Liver (tissue), 9 donors: ENCODE measurements around the gene BHLHA15. TPM values are rescaled to one million over a fixed set of nuclear protein-coding genes. Genes with fewer than 3 reads are reported as not detected.
A peak's percentile ranks its signal among the peaks of the same experiment; 100 is the strongest.

Experiments used
- DNase-seq: peaks from one replicate; pipeline ENCODE4 v3.0.0-alpha.2; 2017; ENCODE audit warnings: low spot score
- H3K27ac ChIP-seq, 2 donors: one replicate each; pipeline ENCODE4 v1.7.0; 2013; ENCODE audit warnings: inconsistent platforms in 2 of 2, low read length in 2 of 2, control low read depth in 1 of 2, low read depth in 1 of 2, mild to moderate bottlenecking in 1 of 2
- H3K27me3 ChIP-seq, 4 donors: one replicate each; pipeline versions ENCODE4 v1.6.1 to v1.7.0; 2013; ENCODE audit warnings: low read length in 3 of 4, inconsistent platforms in 1 of 4, mild to moderate bottlenecking in 1 of 4, moderate library complexity in 1 of 4; ENCODE audit not compliant: control insufficient read depth in 4 of 4, insufficient read depth in 4 of 4
- H3K36me3 ChIP-seq, 4 donors: one replicate each; pipeline versions ENCODE4 v1.6.1 to v1.7.0; 2013; ENCODE audit warnings: low read length in 3 of 4, mild to moderate bottlenecking in 3 of 4, low read depth in 1 of 4, moderate library complexity in 1 of 4; ENCODE audit not compliant: control insufficient read depth in 4 of 4, insufficient read depth in 3 of 4
- H3K4me1 ChIP-seq, 4 donors: one replicate each; pipeline versions ENCODE4 v1.6.1 to v1.7.0; 2013; ENCODE audit warnings: low read length in 3 of 4, mild to moderate bottlenecking in 3 of 4, moderate library complexity in 1 of 4; ENCODE audit not compliant: control insufficient read depth in 4 of 4, insufficient read depth in 4 of 4
- H3K4me3 ChIP-seq, 3 donors: one replicate each; pipeline versions ENCODE4 v1.6.1 to v1.7.0; 2013; ENCODE audit warnings: low read length in 3 of 3, control low read depth in 1 of 3, low read depth in 1 of 3, mild to moderate bottlenecking in 1 of 3
- H3K9ac ChIP-seq, 2 donors: one replicate each; pipeline ENCODE4 v1.7.0; 2013; ENCODE audit warnings: low read length in 2 of 2, mild to moderate bottlenecking in 2 of 2, moderate library complexity in 2 of 2, control low read depth in 1 of 2, low read depth in 1 of 2
- H3K9me3 ChIP-seq, 4 donors: one replicate each; pipeline versions ENCODE4 v1.6.1 to v1.7.0; 2013; ENCODE audit warnings: low read length in 3 of 4; ENCODE audit not compliant: control insufficient read depth in 4 of 4
- ATF3 ChIP-seq: IDR thresholded peaks from 2 replicates; pipeline ENCODE4 v1.6.1; 2016; ENCODE audit warnings: antibody characterized with exemption
- EGR1 ChIP-seq, 2 donors: IDR thresholded peaks; 2 replicates each; pipeline ENCODE4 v1.6.1; 2016 to 2018; ENCODE audit warnings: antibody characterized with exemption in 2 of 2, low read depth in 2 of 2
- FOXA1 ChIP-seq: IDR thresholded peaks from 2 replicates; pipeline ENCODE4 v1.6.1; 2016; ENCODE audit warnings: antibody characterized with exemption
- FOXA2 ChIP-seq: IDR thresholded peaks from 2 replicates; pipeline ENCODE4 v1.6.1; 2016; ENCODE audit warnings: antibody characterized with exemption
- GABPA ChIP-seq, 2 donors: IDR thresholded peaks in 1 of 2; conservative IDR thresholded peaks in 1 of 2; 2 replicates each; pipeline ENCODE4 v1.6.1; 2016; ENCODE audit warnings: antibody characterized with exemption in 2 of 2, mild to moderate bottlenecking in 1 of 2, moderate library complexity in 1 of 2
- HNF4A ChIP-seq, 2 donors: conservative IDR thresholded peaks; 2 replicates each; pipeline ENCODE4 v1.6.1; 2016; ENCODE audit warnings: antibody characterized with exemption in 2 of 2, mild to moderate bottlenecking in 2 of 2
- HNF4G ChIP-seq: IDR thresholded peaks from 2 replicates; pipeline ENCODE4 v1.6.1; 2016; ENCODE audit warnings: antibody characterized with exemption
- JUND ChIP-seq, 2 donors: IDR thresholded peaks; 2 replicates each; pipeline ENCODE4 v1.6.1; 2016; ENCODE audit warnings: antibody characterized with exemption in 2 of 2
- MAX ChIP-seq: IDR thresholded peaks from 2 replicates; pipeline ENCODE4 v1.6.1; 2016; ENCODE audit warnings: antibody characterized with exemption
- NR2F2 ChIP-seq: IDR thresholded peaks from 2 replicates; pipeline ENCODE4 v1.6.1; 2016; ENCODE audit warnings: antibody characterized with exemption
- RAD21 ChIP-seq, 2 donors: IDR thresholded peaks; 2 replicates each; pipeline ENCODE4 v1.6.1; 2016; ENCODE audit warnings: antibody characterized with exemption in 2 of 2, mild to moderate bottlenecking in 2 of 2
- REST ChIP-seq: IDR thresholded peaks from 2 replicates; pipeline ENCODE4 v1.6.1; 2016; ENCODE audit warnings: antibody characterized with exemption, mild to moderate bottlenecking
- RXRA ChIP-seq, 2 donors: IDR thresholded peaks; 2 replicates each; pipeline ENCODE4 v1.6.1; 2017 to 2018; ENCODE audit warnings: antibody characterized with exemption in 2 of 2, mild to moderate bottlenecking in 1 of 2
- SP1 ChIP-seq: IDR thresholded peaks from 2 replicates; pipeline ENCODE4 v1.6.1; 2018; ENCODE audit warnings: antibody characterized with exemption, mild to moderate bottlenecking
- TAF1 ChIP-seq: conservative IDR thresholded peaks from 2 replicates; pipeline ENCODE4 v1.6.1; 2016; ENCODE audit warnings: antibody characterized with exemption, mild to moderate bottlenecking
- YY1 ChIP-seq: IDR thresholded peaks from 2 replicates; pipeline ENCODE4 v1.6.1; 2016; ENCODE audit warnings: antibody characterized with exemption, mild to moderate bottlenecking
- ZBTB33 ChIP-seq: IDR thresholded peaks from 2 replicates; pipeline ENCODE4 v1.6.1; 2016; ENCODE audit warnings: antibody characterized with exemption
- WGBS: extraction: QIAGEN DNeasy Blood & Tissue Kit; methylation state at CpG from one replicate; pipeline ENCODE4 v1.1.7; 2013; 5-methylcytosine and 5-hydroxymethylcytosine counted together
- polyA plus RNA-seq, 2 donors: library from polyadenylated mRNA; stranded (reverse) in 1 of 2; unstranded in 1 of 2; fragments of 200-250 nt in 1 of 2; fragments of >200 nt in 1 of 2; fragmentation: Nextera tagmentation in 1 of 2; extraction: Ambion mirVana in 1 of 2; gene quantifications; one replicate each; pipeline versions ENCODE4 v1.2.1 to v1.2.3, GENCODE V29; 2013 to 2015
- total RNA-seq, 2 donors: library from RNA; depleted of rRNA; stranded (reverse); fragments of >200 nt; gene quantifications; one replicate each; pipeline ENCODE4 v1.2.3, GENCODE V29; 2014
- TF ChIP-seq, protein P1 (sequence below): fragments of 150-350 bp; IDR thresholded peaks from 2 replicates; pipeline ENCODE4 v1.5.1; 2017; ENCODE audit warnings: improper control_type of control experiment, low read depth, low read length; ENCODE audit not compliant: missing input control
- donor health status: healthy.
- donor health status: healthy.
- donor health status: healthy.
- donor health status: healthy.
- donor health status: healthy.

The BHLHA15 gene
- total and polyA plus RNA-seq, 4 donors, result 1.0 to 28.9 (median 7.6) TPM

- Histone ChIP-seq H3K27me3 (no peaks in the 10 kb centered on the region), H3K9me3 (no peaks in the 10 kb centered on the region), H3K9ac (peak overlapping the region in 1 of 2 donors; percentile 29), H3K4me1 (peaks cover 0 to 20% (median 6%) of the 10 kb centered on the region in 4 donors), H3K4me3 (no peak overlapping the region), H3K27ac (peak overlapping the region; percentile 36 to 50), H3K36me3 (peaks cover 0 to 9% (median 6%) of the 10 kb centered on the region in 4 donors)
- TF ChIP-seq HNF4A (conservative IDR thresholded peaks at IDR 0.05) (peak; percentile 7 to 32), FOXA2 (peak; percentile 63), RXRA (IDR thresholded peaks at IDR 0.05) (peak; percentile 21 to 31), RAD21 (IDR thresholded peaks at IDR 0.05) (no peak), EGR1 (IDR thresholded peaks at IDR 0.05; ENCODE audit: low read depth in 2 of 2) (no peak)
- no peak for DNase-seq
- WGBS, result 77% methylated on average over 20 of the region's 20 CpGs
Measured at GRCh38 chr7:98174334-98175259, 36.6 kb upstream of the BHLHA15 start.

- Histone ChIP-seq H3K36me3 (peaks cover 0 to 9% (median 6%) of the 10 kb centered on the region in 4 donors), H3K27me3 (no peaks in the 10 kb centered on the region), H3K9ac (no peak overlapping the region), H3K4me3 (no peak overlapping the region), H3K4me1 (peaks cover 0 to 20% (median 6%) of the 10 kb centered on the region in 4 donors), H3K27ac (no peak overlapping the region), H3K9me3 (no peaks in the 10 kb centered on the region)
- WGBS, result 91% methylated on average over 8 of the region's 8 CpGs
- TF ChIP-seq FOXA2, result no peak
- no peak for TF ChIP-seq RAD21 (IDR thresholded peaks at IDR 0.05)
- TF ChIP-seq ATF3, result no peak
- no peak for TF ChIP-seq HNF4A (conservative IDR thresholded peaks at IDR 0.05)
- TF ChIP-seq FOXA1, result no peak
- TF ChIP-seq SP1, result no peak
- no peak for TF ChIP-seq JUND (IDR thresholded peaks at IDR 0.05)
- no peak for TF ChIP-seq RXRA (IDR thresholded peaks at IDR 0.05)
- TF ChIP-seq MAX, result no peak
- no peak for TF ChIP-seq REST
- no peak for TF ChIP-seq ZBTB33
- TF ChIP-seq TAF1, result no peak
- TF ChIP-seq HNF4G, result no peak
- TF ChIP-seq, protein P1, sequence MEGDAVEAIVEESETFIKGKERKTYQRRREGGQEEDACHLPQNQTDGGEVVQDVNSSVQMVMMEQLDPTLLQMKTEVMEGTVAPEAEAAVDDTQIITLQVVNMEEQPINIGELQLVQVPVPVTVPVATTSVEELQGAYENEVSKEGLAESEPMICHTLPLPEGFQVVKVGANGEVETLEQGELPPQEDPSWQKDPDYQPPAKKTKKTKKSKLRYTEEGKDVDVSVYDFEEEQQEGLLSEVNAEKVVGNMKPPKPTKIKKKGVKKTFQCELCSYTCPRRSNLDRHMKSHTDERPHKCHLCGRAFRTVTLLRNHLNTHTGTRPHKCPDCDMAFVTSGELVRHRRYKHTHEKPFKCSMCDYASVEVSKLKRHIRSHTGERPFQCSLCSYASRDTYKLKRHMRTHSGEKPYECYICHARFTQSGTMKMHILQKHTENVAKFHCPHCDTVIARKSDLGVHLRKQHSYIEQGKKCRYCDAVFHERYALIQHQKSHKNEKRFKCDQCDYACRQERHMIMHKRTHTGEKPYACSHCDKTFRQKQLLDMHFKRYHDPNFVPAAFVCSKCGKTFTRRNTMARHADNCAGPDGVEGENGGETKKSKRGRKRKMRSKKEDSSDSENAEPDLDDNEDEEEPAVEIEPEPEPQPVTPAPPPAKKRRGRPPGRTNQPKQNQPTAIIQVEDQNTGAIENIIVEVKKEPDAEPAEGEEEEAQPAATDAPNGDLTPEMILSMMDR, result no peak
- no peak for TF ChIP-seq YY1
- TF ChIP-seq NR2F2, result no peak
- no peak for TF ChIP-seq GABPA (IDR thresholded peaks at IDR 0.05 in 1 of 2, conservative IDR thresholded peaks at IDR 0.05 in 1 of 2)
- TF ChIP-seq EGR1 (IDR thresholded peaks at IDR 0.05; ENCODE audit: low read depth in 2 of 2), result no peak
- DNase-seq, result no peak
Measured at GRCh38 chr7:98175260-98175940, 35.8 kb upstream of the BHLHA15 start.
